CD4-positive, alpha-beta T cell treated with Interleukin-21 for 1 hour (primary cell): ENCODE measurements around the gene TRAF6.
"Not testable (repeated sequence)": the region's sequence is repeated elsewhere in the genome, so short reads cannot be mapped to it uniquely, and the experiment has no call there.

Experiments used
- DNase-seq: peaks from one replicate; pipeline ENCODE4 v3.0.0-alpha.2; 2020

TRAF6 gene

DNA sequence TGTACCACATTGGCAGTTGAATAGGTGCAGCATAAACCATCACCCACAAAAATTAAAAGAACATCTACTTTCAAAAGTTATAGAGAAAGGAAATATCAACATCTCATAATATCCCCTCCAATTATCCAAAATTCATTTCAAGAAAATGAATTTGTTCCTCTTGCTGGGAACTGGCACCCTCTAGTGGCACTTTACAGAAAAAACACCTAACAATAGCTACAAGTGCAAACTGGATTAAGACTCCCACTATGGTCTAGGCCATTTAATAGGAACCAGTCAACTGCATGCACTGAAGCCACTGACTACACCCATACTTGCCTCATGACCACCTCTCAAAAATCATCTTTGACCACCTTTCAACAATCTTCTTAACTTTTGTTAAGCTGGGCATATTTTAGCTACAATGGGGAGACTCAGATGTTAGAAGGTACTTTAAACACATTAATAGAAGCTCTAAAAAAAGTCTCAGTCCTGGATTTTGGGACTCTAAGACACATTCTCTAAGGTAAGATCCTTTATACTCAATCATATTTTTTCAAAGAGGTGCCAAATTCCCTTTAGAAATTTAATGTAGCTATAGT, 17.3 kb downstream of the TRAF6 start:
- peak; percentile 65 for DNase-seq

DNA sequence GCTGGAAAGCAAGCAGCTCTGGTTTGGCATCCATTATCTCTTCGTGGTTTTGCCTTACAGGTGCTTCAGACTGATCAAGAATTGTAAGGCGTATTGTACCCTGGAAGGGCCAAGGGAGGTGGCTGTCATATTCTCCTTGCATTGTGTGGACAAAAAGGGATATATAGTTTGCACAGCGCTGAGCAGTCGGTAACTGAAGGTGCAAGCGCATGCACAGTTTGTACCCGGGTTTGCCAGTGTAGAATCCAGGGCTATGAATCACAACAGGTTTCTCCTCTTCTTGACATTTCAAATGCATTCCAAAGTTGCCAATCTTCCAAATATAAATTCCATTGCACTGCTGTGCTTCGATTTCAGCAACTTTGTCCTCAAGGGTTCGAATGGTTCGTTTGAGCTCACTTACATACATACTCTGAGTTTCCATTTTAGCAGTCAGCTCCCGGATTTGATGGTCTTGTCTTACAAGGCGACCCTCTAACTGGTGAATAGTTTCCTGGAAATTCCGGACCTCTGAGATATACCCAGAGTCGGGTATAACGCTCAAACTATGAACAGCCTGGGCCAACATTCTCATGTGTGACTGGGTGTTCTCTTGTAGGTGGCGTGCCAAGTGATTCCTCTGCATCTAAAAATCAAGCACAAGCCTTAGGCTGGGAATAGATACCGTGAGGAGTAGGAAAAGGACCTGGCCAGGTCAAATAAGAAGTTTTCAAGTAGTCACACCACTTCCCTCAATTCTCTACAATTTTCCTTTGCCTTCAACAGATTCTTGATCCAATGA, 19.9 kb downstream of the TRAF6 start:
- no peak for DNase-seq

DNA sequence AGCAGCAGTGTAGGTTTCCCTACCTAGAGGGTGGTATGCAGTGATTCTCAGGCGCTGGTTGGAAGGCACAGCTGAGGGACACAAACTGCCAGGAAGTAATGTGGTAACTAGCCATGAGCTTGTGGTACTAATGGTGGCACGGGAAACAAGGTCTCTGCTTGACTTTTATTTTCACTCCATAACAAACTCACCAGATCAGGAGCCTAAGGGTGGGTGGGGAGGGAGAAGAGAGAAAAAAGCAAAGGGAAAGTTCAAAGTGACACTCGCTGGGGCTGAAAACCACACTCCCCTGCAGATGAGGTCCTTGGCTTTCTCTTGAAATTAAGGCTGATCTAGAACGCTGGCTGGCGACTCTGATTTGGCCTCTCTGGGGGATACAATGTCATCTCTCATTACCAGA, 22.0 kb downstream of the TRAF6 start:
- DNase-seq, result no peak

- no peak for DNase-seq
These were observed 22.5 kb downstream of the TRAF6 start for GRCh38 chr11:36487619-36488018.

DNA sequence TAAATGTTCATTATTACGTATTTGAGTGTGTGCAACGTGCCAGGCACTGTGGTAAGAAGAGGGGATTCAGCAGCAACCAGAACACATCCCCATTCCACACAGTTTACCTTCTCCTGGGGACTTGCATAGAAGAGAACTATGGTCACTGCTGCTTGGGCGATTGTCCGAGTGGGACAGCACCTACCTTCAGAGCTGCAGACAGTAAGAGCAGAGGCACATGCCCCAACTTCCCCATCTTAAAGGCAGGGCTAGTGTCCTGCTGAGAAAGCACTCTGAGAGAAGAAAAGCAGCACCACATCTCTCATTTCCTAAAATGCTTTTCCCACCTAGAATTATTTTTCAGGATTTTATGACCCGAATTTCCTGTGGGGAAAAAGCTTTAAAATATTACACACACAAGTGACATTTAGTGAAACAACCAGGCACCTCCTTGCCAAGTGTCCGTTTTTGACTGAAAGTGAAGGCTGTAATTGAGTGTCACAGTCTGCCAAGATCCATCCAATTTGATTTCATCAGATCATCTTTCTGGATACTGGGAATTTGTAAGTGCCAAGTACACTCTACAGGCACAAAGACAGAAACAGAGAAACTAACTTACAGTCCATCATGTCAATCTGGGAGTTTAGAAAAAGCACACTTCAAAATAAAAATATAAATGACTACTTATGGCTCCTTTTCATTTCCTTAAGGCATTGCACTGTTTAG, 24.6 kb downstream of the TRAF6 start:
- DNase-seq, result no peak

GRCh38 chr11:36483042-36483441, 27.0 kb downstream of the TRAF6 start:
- DNase-seq, result not testable (repeated sequence)

DNA sequence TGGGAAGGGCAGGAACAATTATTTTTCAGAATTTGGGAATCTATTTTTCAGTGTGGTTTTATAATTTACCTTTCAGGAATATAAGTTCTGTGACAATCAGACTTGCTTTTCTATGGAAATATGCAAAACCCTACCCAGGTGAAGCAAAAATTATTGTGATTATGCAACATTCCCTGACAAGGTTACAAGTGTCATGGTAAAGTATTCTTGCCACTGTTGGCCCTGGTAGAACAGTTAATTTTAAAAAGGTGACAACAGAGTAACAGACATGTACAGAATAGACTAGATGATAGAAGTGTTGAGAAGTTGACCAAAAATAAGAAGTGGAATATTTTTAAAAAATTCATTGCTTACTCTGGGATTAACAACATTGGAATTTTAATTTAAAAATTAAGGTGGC, 29.2 kb downstream of the TRAF6 start:
- DNase-seq, result no peak

- peak; percentile 53 for DNase-seq
These were observed 31.3 kb downstream of the TRAF6 start for GRCh38 chr11:36478700-36479329.

DNA sequence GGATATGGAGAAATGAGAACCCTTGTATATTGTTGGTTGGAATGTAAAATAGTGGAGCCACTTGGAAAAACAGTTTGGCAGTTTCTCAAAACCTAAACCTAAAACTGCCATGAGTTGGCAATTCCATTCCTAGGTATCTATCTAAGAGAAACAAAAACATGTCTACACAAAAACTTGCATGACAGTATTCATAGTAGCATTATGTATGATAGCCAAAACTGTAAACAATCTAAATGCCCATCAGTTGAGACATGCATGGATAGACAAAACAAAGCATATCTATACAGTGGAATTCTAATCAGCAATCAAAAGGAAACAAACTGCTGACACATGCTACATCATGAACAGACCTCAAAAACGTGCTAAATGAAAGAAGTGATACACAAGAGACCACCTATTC, 34.9 kb downstream of the TRAF6 start:
- DNase-seq, result no peak

- DNase-seq, result no peak
These were observed 38.5 kb downstream of the TRAF6 start for GRCh38 chr11:36471577-36471976.

- no peak for DNase-seq
These were observed 39.9 kb downstream of the TRAF6 start for GRCh38 chr11:36469881-36470802.

- DNase-seq, result peak; percentile 29
These were observed 41.0 kb downstream of the TRAF6 start for GRCh38 chr11:36469063-36469462.

GRCh38 chr11:36467916-36468315, 42.2 kb downstream of the TRAF6 start:
- DNase-seq, result no peak

DNA sequence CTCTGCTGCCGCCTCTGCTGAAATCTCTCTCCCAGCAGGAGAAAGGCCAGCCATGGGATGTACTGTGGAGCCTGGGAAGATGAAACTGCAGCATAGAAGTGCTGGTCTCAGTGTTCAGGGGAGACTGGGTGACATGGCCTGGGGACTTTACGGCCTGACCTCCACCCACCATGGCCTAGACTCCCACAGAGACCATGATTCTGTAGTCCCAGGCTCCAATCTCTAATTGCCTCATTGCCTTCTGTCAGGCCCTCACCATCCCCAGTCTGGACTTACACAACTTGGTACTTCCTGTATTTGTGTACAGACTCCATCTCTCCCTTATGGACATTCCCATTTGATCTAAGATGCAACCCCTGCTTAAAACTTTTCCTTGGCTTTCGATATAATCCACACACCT, 43.1 kb downstream of the TRAF6 start:
- DNase-seq, result no peak

- no peak for DNase-seq
These were observed 44.5 kb downstream of the TRAF6 start for GRCh38 chr11:36465449-36466163.

DNA sequence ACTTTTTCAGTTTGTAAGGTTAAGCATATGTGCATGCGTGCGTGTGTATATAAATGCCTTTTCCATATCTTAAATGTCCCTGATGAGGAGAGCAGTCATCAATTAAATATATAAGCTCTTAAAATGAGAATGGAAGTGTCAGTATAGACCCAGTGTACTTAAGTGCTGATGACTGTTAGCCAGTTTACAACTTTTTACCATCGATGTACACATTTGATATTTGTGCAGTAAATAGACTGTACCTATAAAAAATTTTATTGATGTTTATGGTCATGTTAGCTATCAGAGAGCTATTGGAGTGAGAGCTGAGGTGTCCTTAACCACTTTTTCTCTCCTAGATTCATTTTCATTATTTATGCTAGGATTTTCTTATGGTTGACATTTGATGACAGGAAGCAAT, 45.4 kb downstream of the TRAF6 start:
- DNase-seq, result no peak

GRCh38 chr11:36463781-36464180, 46.3 kb downstream of the TRAF6 start:
- DNase-seq, result no peak

- no peak for DNase-seq
These were observed 47.8 kb downstream of the TRAF6 start for GRCh38 chr11:36462321-36462720.

DNA sequence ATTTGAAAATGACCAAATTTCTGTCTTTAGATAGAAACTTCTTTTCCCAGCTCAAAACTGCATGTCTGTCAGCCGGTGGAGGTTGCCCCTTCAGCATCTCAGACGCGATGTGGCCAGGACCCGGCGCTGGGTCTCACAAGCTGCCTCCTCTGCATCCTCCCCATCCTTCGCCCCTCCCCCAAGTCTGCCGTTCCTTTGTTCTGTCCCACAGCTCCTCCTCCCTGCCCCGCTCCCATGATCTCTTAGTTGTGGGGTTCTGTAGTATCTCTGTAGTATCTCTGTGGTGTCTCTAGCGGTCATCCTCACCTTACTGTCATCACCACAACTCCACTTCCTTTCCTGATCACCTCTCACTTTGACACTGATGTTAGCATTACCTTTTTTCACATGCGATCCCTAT, 49.9 kb downstream of the TRAF6 start:
- no peak for DNase-seq

GRCh38 chr11:36459046-36459445, 51.0 kb downstream of the TRAF6 start:
- DNase-seq, result no peak

DNA sequence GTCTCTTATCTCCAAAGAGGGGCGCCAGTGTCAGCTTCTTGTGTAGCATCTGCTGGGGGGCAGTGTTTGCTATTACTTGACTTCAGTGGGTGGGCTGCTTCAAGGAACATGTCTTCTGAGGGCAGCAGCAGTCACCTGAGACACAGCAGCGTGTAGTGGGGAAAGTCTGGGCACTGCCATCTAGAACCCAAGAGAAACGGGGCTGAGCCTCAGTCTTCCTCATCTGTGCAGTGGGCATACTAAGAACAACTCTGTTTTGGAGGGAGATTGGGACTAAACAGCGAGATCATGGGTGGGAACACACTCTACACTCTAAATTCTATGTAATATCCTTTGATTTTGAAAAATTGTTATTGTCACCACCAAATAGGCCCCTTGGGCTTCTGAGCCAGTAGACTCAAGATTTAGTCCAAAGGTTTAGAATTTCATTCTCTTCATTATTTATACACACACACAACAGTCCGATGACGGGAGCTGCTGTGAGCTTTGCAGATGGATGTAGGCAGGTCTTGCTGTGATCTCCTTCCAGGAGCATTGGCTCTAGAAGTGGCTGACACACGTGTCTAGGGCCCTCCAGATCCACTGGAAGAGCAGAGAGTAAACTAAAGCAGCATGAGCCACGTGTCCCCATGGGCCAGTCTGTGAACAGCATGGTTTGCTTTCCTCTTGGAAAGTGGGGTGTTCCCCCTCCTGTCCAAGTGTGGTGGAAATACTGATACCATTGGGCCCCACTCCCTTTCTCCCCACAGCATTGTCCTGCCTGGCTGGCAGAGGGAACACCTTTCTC, 51.8 kb downstream of the TRAF6 start:
- no peak for DNase-seq
